Activated CD4-positive, alpha-beta T cell treated with anti-CD3 and anti-CD28 coated beads, Interleukin-2, amount 50 U/mL, for 16 hours (primary cell): ENCODE measurements around the gene TXN.

Source experiments
- DNase-seq: peaks from one replicate; pipeline ENCODE4 v3.0.0-alpha.2; 2020

The TXN gene

GRCh38 chr9:110256380-110257096 lies at the start of gene TXN:
Gene TXN (minus strand): TSS chr9:110256507. CDS start chr9:110256435, 72 bp downstream.
- peak; percentile 95 for DNase-seq

GRCh38 chr9:110303133-110303532 lies 46.8 kb upstream of the TXN start:
- no peak for DNase-seq

DNA sequence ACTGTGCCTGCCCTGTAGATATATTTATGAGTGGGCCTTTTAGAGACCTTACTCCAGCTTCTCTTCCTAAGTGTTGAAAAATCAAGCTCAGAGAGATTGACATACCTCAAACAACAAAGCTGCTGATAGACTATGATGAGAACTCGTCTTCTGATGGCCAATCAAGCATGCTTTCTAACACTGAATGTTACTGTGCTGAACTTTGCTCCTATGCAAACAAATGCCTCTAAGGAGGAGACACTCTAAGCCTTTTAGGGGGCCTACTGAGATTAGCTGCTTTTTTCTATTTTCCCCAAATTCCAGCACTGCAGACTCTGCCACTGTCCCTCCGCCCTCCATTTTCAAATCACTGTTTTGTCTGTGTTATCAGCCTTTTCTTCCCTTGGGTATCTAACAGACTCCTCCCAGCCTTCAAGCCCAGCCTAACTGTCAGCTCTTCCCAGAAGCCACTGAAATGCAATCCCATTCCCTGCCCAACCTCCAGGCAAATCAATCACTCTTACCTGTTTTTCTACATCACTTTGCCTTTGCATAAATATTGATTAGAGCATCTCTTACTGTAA lies 41.8 kb upstream of the TXN start:
- no peak for DNase-seq

DNA sequence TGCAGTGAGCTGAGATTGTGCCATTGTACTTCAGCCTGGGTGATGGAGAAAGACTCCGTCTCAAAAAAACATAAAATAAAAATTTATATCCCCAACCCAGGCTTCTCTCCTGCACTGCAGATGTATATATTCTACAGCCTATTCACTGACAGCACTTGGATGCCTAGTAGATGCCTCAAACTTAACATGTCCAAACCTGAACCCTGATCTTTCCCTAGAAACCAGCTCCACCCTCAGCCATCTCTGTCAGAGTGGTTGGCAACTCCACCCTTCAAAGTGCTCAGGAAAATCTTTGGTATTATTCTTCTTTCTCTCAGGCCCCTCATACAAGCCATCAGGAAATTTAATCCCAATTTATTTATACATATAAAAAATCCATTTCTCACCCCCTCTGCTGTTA lies 36.9 kb upstream of the TXN start:
- DNase-seq = no peak

GRCh38 chr9:110291921-110292557 lies 35.7 kb upstream of the TXN start:
- DNase-seq = no peak

DNA sequence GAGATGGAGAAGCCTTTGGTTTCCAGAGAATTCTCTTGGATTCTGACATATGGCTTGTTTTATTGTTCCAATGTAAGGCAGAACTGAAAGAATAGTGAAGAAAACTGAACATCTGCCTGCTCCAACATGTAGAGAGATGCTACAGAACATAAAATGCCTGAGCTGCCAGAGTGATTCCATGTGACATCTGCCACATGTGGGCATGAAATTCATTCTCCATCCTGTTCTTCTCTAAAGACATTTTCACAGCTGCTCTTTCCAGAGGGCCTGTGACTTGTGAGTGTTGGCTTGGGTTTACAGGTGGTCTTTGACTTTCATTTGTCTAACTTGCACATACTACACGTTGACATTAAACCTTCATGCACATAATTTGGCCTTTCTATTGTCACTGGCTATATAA lies 33.7 kb upstream of the TXN start:
- no peak for DNase-seq

DNA sequence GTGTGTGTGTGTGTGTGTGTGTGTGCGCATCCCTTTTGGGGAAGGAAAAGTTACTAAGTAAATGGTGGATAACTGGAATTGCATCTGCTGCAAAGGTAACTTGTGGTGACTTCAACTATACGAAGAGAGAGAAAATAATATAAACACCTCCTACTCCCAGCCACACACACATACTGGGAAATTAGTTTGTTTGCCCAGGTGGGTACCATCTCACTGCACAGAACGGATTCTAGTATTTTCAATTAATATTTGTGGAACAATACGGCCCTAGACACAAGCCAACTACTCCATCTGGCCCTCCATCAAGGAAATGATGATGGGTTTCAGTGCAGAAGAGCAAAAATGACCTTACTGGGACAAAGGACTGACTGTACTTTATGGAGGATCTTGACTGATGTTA lies 32.2 kb upstream of the TXN start:
- DNase-seq = no peak

DNA sequence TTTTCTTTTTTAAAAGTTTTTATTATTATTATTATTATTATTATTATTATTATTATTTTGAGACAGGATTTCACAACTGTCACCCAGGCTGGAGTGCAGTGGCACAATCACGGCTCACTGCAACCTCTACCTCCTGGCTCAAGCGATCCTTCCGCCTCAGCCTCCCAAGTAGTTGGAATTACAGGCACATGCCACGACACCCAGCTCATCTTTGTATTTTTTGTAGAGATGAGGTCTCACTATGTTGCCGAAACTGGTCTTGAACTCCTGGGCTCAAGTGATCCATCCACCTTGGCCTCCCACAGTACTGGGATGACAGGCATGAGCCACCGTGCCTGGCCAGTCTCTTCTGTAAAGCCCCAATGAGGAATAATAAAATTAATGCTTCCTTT lies 31.0 kb upstream of the TXN start:
- DNase-seq = no peak

- DNase-seq = no peak
These were observed 28.0 kb upstream of the TXN start for GRCh38 chr9:110284211-110284844.

GRCh38 chr9:110283751-110284150 lies 27.4 kb upstream of the TXN start:
- no peak for DNase-seq

DNA sequence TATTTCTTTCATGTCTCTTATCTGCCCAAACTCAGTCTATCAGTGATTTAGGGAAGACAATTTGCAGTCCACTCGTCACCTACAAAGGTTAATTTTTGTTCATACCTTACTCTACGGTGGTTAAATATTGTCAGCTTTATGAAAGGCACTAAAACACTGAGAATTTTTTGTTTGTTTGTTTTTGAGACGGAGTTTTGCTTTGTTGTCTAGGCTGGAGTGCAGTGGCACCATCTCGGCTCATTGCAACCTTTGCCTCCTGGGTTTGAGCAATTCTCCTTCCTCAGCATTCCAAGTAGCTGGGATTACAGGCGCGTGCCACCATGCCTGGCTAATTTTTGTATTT lies 26.4 kb upstream of the TXN start:
- no peak for DNase-seq

GRCh38 chr9:110282018-110282738 lies 25.9 kb upstream of the TXN start:
- no peak for DNase-seq

GRCh38 chr9:110278080-110278707 lies 21.9 kb upstream of the TXN start:
- no peak for DNase-seq

GRCh38 chr9:110276781-110277180 lies 20.5 kb upstream of the TXN start:
- no peak for DNase-seq

DNA sequence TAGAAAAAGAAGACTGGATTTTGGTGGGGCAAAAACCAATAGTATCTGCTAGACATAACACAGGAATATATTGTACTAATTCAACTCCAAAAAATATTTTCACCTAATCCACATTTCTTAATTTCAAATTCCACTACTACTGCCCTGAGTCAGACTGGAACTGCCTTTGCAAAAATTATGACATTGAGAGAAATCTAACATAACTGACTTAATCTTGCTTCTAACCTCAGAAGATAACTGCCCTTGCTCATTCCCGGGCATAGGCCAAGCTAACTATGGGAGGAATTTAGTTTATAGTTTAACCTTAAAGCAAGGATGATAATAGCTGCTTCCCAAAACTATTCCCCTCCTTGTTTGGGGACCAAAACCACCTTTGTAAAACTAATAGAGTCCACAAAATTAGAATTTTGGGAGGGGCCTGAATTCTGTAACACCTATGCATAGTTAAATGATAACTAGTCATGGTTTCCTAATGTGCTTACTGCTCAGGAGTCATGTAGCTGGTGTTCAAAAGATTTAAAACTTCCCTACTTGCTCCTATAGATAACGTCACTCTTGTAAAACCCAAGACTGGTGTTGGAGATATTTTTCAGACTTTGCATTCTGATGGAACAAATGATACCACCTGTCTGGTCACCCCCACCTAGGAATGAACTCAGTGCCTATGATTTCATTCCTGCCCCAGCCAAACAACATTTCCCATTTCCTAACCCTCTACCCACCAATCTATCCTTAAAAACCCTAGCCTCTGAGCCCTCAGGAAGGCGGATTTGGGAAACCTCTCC lies 14.1 kb upstream of the TXN start:
- DNase-seq = no peak

DNA sequence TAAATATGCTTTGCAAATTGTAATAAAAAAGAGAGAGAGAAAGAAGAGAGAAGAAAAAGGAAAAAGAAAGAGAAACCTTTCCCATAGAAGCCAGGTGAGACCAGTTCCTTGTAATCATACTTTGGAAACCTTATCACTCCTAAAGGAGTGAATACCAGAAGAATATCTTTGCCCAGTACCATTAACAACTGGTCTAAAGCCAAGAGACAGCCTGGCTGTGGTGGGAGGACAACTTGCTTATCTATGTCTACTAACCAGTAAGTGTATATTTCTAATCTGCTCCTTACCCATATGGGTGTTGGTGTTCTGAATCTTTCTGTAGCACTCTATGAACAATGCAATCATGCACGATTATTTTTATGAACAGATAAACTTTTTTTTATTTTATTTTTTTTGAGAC lies 10.5 kb upstream of the TXN start:
- DNase-seq = no peak

DNA sequence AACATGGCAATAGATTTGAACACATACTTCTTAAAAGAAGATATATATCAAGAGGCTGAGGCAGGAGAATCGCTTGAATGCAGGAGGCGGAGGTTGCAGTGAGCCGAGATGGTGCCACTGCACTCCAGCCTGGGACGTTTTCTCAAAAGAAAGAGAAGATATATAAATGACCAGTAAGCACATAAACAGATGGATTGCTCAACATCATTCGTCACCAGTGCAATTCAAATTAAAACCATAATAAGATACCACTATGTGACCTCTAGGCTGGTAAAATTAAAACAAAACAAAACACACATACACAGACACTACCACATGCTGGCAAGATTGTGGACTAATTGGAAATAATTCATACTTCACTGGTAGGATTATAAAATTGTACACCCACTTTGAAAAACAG lies 5.3 kb upstream of the TXN start:
- DNase-seq = no peak

- DNase-seq = no peak
These were observed 4.6 kb upstream of the TXN start for GRCh38 chr9:110260911-110261310.

GRCh38 chr9:110259566-110259965 lies 3.3 kb upstream of the TXN start:
- DNase-seq = no peak

- DNase-seq = no peak
These were observed 2.4 kb upstream of the TXN start for GRCh38 chr9:110258690-110259091.

- DNase-seq = no peak
These were observed 1.6 kb upstream of the TXN start for GRCh38 chr9:110257956-110258355.
